Smooth muscle cell (in vitro differentiated cells): ENCODE results near the gene TBC1D1. TPM values are rescaled to one million over a fixed set of nuclear protein-coding genes. Genes with fewer than 3 reads are reported as not detected.

ENCODE experiments used
- DNase-seq: peaks from one replicate; lab custom pipeline; 2025; ENCODE audit not compliant: unreplicated experiment; lab: John Stamatoyannopoulos, UW
- H2AFZ ChIP-seq: fragments of 200-600 bp; sonication (generic); 2 replicates; pipeline ENCODE4 v1.6.0; 2016; ENCODE audit warnings: antibody characterized with exemption, low read depth, mild to moderate bottlenecking
- H3F3A ChIP-seq: fragments of 200-600 bp; sonication (generic); 2 replicates; pipeline ENCODE4 v1.6.0; 2017; ENCODE audit warnings: antibody characterized with exemption, low read depth
- H3K27ac ChIP-seq: fragments of 200-600 bp; sonication (generic); 2 replicates; pipeline ENCODE4 v1.5.1; 2016; ENCODE audit warnings: low read depth, mild to moderate bottlenecking
- H3K27me3 ChIP-seq: fragments of 200-600 bp; sonication (generic); 2 replicates; pipeline ENCODE4 v1.6.1; 2016; ENCODE audit warnings: low read depth, mild to moderate bottlenecking
- H3K36me3 ChIP-seq: fragments of 200-600 bp; sonication (generic); 2 replicates; pipeline ENCODE4 v1.5.1; 2016; ENCODE audit warnings: low read depth
- H3K4me1 ChIP-seq: fragments of 200-600 bp; sonication (generic); 2 replicates; pipeline ENCODE4 v1.5.1; 2016; ENCODE audit warnings: low read depth
- H3K4me2 ChIP-seq: fragments of 200-600 bp; sonication (generic); 2 replicates; pipeline ENCODE4 v1.6.0; 2016; ENCODE audit warnings: mild to moderate bottlenecking
- H3K4me3 ChIP-seq: fragments of 200-600 bp; sonication (generic); 2 replicates; pipeline ENCODE4 v1.5.1; 2016; ENCODE audit warnings: mild to moderate bottlenecking
- H3K79me2 ChIP-seq: fragments of 200-600 bp; sonication (generic); 2 replicates; pipeline ENCODE4 v1.6.0; 2016; ENCODE audit warnings: low read depth, mild to moderate bottlenecking
- H3K9ac ChIP-seq: fragments of 200-600 bp; sonication (generic); 2 replicates; pipeline ENCODE4 v1.6.0; 2016; ENCODE audit warnings: low read depth
- H3K9me3 ChIP-seq: fragments of 200-600 bp; sonication (generic); replicated peaks from 2 replicates; pipeline ENCODE4 v1.5.1; 2016; ENCODE audit warnings: low read depth
- H4K20me1 ChIP-seq: fragments of 200-600 bp; sonication (generic); 2 replicates; pipeline ENCODE4 v1.6.0; 2016; ENCODE audit warnings: low read depth
- WGBS: methylation state at CpG from one replicate; pipeline ENCODE4 v1.1.7; 2016; ENCODE audit warnings: low lambda C conversion rate; 5-methylcytosine and 5-hydroxymethylcytosine counted together
- polyA plus RNA-seq: library from polyadenylated mRNA; unstranded; fragments of >200 nt; fragmentation: Nextera tagmentation; extraction: Ambion mirVana; gene quantifications from 2 replicates; pipeline ENCODE4 v1.2.1, GENCODE V29; 2016
- total RNA-seq: library from RNA; depleted of rRNA; stranded (reverse); fragments of >200 nt; gene quantifications from 2 replicates; pipeline ENCODE4 v1.2.3, GENCODE V29; 2014
- TF ChIP-seq, protein P1 (sequence below): fragments of 200-600 bp; sonication (generic); IDR thresholded peaks from 2 replicates; pipeline ENCODE4 v1.5.1; 2017; ENCODE audit warnings: borderline replicate concordance, mild to moderate bottlenecking, antibody characterized with exemption; ENCODE audit not compliant: insufficient read depth, poor library complexity, severe bottlenecking

TBC1D1 gene
- total and polyA plus RNA-seq, 2 experiments from 2014 or later = 81.5 to 117 TPM

DNA sequence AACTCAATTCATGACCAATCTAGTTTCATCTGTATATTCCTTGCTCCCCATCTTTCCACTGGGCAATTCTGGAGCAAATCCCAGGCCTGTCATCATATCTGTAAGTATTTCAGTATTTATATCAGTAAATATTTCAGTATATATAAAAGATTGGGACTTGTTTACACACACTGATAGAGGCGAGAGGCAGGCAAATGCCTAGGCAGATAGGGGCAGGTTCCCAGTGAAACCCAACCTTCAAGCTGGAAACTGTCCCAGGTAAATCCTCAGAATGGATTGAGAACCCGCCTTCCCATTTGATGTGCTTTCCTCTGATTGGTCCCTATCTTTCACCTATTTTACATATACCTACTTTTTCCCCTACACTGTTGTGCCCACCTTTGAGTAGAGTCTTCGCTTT, 23.8 kb upstream of the TBC1D1 start:
- no peak for DNase-seq
- Histone ChIP-seq H4K20me1 (no peaks in the 10 kb centered on the region), H2AFZ (no peak overlapping the region), H3K9ac (no peak overlapping the region), H3K4me2 (no peak overlapping the region), H3K36me3 (no peaks in the 10 kb centered on the region), H3K9me3 (no peaks in the 10 kb centered on the region), H3K79me2 (no peaks in the 10 kb centered on the region), H3K27me3 (no peaks in the 10 kb centered on the region), H3K27ac (no peak overlapping the region), H3F3A (no peaks in the 10 kb centered on the region), H3K4me3 (no peak overlapping the region), H3K4me1 (no peaks in the 10 kb centered on the region)
- TF ChIP-seq, protein P1, sequence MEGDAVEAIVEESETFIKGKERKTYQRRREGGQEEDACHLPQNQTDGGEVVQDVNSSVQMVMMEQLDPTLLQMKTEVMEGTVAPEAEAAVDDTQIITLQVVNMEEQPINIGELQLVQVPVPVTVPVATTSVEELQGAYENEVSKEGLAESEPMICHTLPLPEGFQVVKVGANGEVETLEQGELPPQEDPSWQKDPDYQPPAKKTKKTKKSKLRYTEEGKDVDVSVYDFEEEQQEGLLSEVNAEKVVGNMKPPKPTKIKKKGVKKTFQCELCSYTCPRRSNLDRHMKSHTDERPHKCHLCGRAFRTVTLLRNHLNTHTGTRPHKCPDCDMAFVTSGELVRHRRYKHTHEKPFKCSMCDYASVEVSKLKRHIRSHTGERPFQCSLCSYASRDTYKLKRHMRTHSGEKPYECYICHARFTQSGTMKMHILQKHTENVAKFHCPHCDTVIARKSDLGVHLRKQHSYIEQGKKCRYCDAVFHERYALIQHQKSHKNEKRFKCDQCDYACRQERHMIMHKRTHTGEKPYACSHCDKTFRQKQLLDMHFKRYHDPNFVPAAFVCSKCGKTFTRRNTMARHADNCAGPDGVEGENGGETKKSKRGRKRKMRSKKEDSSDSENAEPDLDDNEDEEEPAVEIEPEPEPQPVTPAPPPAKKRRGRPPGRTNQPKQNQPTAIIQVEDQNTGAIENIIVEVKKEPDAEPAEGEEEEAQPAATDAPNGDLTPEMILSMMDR = no peak
- WGBS = 99% methylated on average over 3 of the region's 3 CpGs

DNA sequence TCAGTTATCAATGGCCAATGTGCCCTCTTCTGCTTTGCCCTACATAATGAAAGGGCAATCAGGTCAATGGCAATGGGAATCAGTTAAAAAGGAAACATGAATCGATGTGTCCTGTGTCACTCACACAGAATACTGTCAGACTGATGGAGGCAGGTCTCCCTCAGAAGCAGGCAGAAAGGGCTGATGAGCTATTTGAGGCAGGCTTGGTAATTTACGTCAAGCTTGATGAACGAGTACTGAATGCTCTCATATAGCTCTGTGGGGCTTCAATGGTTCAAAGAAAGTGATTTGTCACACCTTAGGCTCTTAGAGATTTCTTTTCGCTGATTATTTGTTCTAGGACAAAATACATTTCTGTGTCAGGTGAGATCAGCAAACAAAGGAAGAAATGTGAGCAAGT, 22.6 kb upstream of the TBC1D1 start:
- Histone ChIP-seq H3K4me3 (no peak overlapping the region), H3K9me3 (no peaks in the 10 kb centered on the region), H3K4me2 (no peak overlapping the region), H3K27ac (no peak overlapping the region), H3K36me3 (no peaks in the 10 kb centered on the region), H3K4me1 (no peaks in the 10 kb centered on the region), H3K27me3 (no peaks in the 10 kb centered on the region), H2AFZ (no peak overlapping the region), H3K79me2 (no peaks in the 10 kb centered on the region), H3K9ac (no peak overlapping the region), H3F3A (no peaks in the 10 kb centered on the region), H4K20me1 (no peaks in the 10 kb centered on the region)
- WGBS = 97% methylated on average over 4 of the region's 4 CpGs
- DNase-seq = no peak
- TF ChIP-seq, protein P1 = no peak

DNA sequence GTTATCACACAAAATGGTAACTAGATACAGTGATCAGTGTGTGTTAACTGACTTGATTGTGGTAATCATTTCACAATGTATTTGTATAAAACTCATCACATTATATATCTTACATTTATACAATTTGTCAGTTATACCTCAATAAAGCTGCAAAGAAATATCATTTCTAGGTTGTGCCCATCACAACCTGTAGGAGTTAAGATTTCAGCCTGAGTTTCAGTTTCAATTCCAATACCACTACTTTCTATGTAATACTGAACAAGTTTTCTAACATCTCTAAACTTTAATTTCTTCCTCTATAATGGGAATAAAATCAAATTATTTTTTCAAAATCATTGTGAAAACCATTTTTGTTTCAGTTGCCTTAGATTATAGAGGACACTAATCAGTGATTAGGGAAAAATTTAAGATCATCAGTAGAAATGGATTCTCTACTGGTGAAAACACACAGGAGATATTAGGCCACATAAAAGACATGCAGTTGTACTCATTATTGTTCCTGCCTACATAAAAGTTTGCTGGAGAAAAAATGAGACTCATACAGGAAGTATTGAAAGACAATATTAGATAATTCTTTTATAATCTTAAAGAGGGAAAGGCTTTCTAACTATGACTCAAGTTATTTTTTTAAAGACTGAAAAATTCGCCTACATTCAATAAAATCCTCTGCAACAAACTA, 18.4 kb upstream of the TBC1D1 start:
- no peaks in the 10 kb centered on the region for H3K27me3 ChIP-seq
- TF ChIP-seq, protein P1 = no peak
- no peak overlapping the region for H3K9ac ChIP-seq

DNA sequence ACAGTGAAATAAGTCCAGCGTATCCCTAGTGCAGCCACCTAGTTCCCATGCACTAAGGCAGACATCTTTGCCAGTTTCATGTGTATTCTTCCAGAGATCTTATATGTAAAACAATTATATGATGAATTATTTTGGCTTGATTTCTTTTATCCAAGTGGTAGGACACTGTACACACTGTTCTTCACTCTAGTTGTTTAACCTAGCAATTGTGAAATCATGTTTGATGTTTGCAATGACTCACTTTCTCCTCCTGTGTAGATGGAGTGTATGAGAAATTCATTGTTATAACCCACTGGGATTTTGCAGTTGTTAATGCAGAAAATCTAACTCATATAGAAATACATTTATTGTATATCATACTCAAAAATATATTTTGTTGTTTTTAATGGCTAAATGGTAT, 17.5 kb upstream of the TBC1D1 start:
- Histone ChIP-seq H3K9ac (no peak overlapping the region), H3K27me3 (no peaks in the 10 kb centered on the region), H2AFZ (no peak overlapping the region), H3K36me3 (no peaks in the 10 kb centered on the region), H3F3A (no peaks in the 10 kb centered on the region), H3K79me2 (no peaks in the 10 kb centered on the region), H3K4me2 (no peak overlapping the region), H3K27ac (no peak overlapping the region), H3K4me3 (no peak overlapping the region), H3K9me3 (no peaks in the 10 kb centered on the region), H4K20me1 (no peaks in the 10 kb centered on the region), H3K4me1 (no peaks in the 10 kb centered on the region)
- DNase-seq = no peak
- TF ChIP-seq, protein P1 = no peak
- 97% methylated on average over 1 of the region's 1 CpG for WGBS

More for the DNA sequence above, 18.4 kb upstream of the TBC1D1 start:
- Histone ChIP-seq H3F3A (no peaks in the 10 kb centered on the region), H3K4me1 (no peaks in the 10 kb centered on the region), H3K79me2 (no peaks in the 10 kb centered on the region), H4K20me1 (no peaks in the 10 kb centered on the region), H3K36me3 (no peaks in the 10 kb centered on the region), H3K4me2 (no peak overlapping the region), H2AFZ (no peak overlapping the region), H3K9me3 (no peaks in the 10 kb centered on the region), H3K27ac (no peak overlapping the region), H3K4me3 (no peak overlapping the region)
- WGBS = 84% methylated on average over 1 of the region's 1 CpG
- no peak for DNase-seq
